ENCODE results near the gene TANGO2. TPM values are rescaled to one million over a fixed set of nuclear protein-coding genes. Genes with fewer than 3 reads are reported as not detected.
"Not testable (repeated sequence)": the region's sequence is repeated elsewhere in the genome, so short reads cannot be mapped to it uniquely, and the experiment has no call there.

Gene TANGO2
- total RNA-seq, 4 donors from 2014 or later, result 31.7 to 56.7 (median 39.0) TPM

GRCh38 chr22:20066617-20067383 lies 45.9 kb downstream of the TANGO2 start:
- WGBS, 2 donors, result 91 to 93% methylated on average over 10 to 11 of the region's 11 CpGs
- no peaks in the 10 kb centered on the region for H3K4me1 ChIP-seq
- no peak for TF ChIP-seq EP300 (IDR thresholded peaks at IDR 0.05)
- no peak for TF ChIP-seq POLR2A (IDR thresholded peaks at IDR 0.05)
- no peak for TF ChIP-seq CTCF (IDR thresholded peaks at IDR 0.05)
- H3K4me3 ChIP-seq, result no peak overlapping the region
- no peaks in the 10 kb centered on the region for H3K9me3 ChIP-seq
- no peak for DNase-seq (ENCODE audit: low spot score in 2 of 2)
- H3K27me3 ChIP-seq, result no peaks in the 10 kb centered on the region
- H3K27ac ChIP-seq, result no peak overlapping the region
- H3K36me3 ChIP-seq, result peaks cover 0 to 51% (median 3%) of the 10 kb centered on the region in 3 donors

DNA sequence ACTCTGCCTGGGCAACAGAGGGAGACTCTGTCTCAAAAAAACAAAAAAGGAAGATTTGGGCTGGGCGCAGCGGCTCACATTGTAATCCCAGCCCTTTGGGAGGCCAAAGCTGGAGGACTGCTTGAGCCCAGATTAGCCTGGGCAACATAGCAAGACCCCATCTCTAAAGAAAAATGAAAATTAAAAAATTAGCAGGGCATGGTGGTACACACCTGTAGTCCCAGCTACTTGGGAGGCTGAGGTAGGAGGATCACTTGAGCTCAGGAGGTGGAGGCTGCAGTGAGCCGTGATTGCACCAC lies 46.4 kb downstream of the TANGO2 start:
- H3K4me1 ChIP-seq; H3K27me3 ChIP-seq; H3K4me3 ChIP-seq; H3K9me3 ChIP-seq; DNase-seq (ENCODE audit: low spot score in 2 of 2); H3K27ac ChIP-seq: not testable (repeated sequence)
- 95 to 96% methylated on average over 3 of the region's 3 CpGs for WGBS, 2 donors
- peaks cover 0 to 46% (median 0%) of the 10 kb centered on the region in 3 donors for H3K36me3 ChIP-seq

- H3K36me3 ChIP-seq, result peaks cover 0 to 33% (median 0%) of the 10 kb centered on the region in 3 donors
- DNase-seq (ENCODE audit: low spot score in 2 of 2), result no peak
- TF ChIP-seq POLR2A (IDR thresholded peaks at IDR 0.05), result no peak
- TF ChIP-seq EP300 (IDR thresholded peaks at IDR 0.05), result no peak
- no peak for TF ChIP-seq CTCF (IDR thresholded peaks at IDR 0.05)
These were observed 47.7 kb downstream of the TANGO2 start for GRCh38 chr22:20068640-20069039.

GRCh38 chr22:20069331-20070042 lies 48.6 kb downstream of the TANGO2 start:
- Histone ChIP-seq H3K9me3 (no peaks in the 10 kb centered on the region), H3K4me1 (no peaks in the 10 kb centered on the region), H3K27me3 (no peaks in the 10 kb centered on the region), H3K36me3 (peaks cover 0 to 24% (median 0%) of the 10 kb centered on the region in 3 donors), H3K4me3 (no peak overlapping the region), H3K27ac (no peak overlapping the region)
- no peak for DNase-seq (ENCODE audit: low spot score in 2 of 2)
- WGBS, 2 donors, result 92% methylated on average over 5 of the region's 7 CpGs
- TF ChIP-seq CTCF (IDR thresholded peaks at IDR 0.05) (no peak), EP300 (IDR thresholded peaks at IDR 0.05) (no peak), POLR2A (IDR thresholded peaks at IDR 0.05) (no peak)

More at GRCh38 chr22:20068640-20069039, 47.7 kb downstream of the TANGO2 start:
- H3K9me3 ChIP-seq, result no peaks in the 10 kb centered on the region
- WGBS, 2 donors, result 89 to 90% methylated on average over 6 to 7 of the region's 7 CpGs
- no peaks in the 10 kb centered on the region for H3K27me3 ChIP-seq
- H3K4me1 ChIP-seq, result no peaks in the 10 kb centered on the region
- no peak overlapping the region for H3K27ac ChIP-seq
- no peak overlapping the region for H3K4me3 ChIP-seq

DNA sequence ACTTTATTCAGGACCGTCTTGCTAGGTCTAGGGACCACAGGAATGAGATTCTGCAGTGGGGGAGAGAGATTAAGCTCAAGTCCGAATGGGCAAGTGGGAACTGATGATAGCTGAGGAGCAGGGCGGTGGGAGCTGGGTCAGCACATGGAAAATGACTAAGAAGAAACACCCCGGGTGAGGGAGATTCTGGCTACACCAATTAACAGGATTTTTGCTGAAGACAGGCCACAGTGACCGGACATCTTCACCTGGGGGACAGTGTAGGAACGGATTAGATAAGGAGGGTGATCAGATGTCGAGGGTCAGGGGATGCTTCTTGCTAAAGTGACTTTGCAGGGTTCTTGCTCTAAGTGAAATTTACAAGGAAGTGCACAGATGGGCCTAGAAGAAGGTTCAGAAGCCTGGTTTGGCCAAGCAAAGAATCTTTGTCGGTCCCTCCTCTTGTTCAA lies 50.6 kb downstream of the TANGO2 start:
- Histone ChIP-seq H3K27ac (no peak overlapping the region), H3K4me1 (no peaks in the 10 kb centered on the region), H3K27me3 (no peaks in the 10 kb centered on the region), H3K9me3 (no peaks in the 10 kb centered on the region), H3K4me3 (no peak overlapping the region), H3K36me3 (peaks cover 0 to 4% (median 0%) of the 10 kb centered on the region in 3 donors)
- no peak for DNase-seq (ENCODE audit: low spot score in 2 of 2)
- no peak for TF ChIP-seq POLR2A (IDR thresholded peaks at IDR 0.05)
- no peak for TF ChIP-seq EP300 (IDR thresholded peaks at IDR 0.05)
- TF ChIP-seq CTCF (IDR thresholded peaks at IDR 0.05), result no peak
- WGBS, 2 donors, result 84 to 89% methylated on average over 8 of the region's 8 CpGs
